Heart left ventricle (tissue), 13 donors: ENCODE results near the gene AGA.

ENCODE experiments used
- POLR2A ChIP-seq, 2 donors: fragments of 450-650 bp; IDR thresholded peaks; one replicate each; pipeline ENCODE4 v1.6.1; 2017; ENCODE audit warnings: antibody characterized with exemption in 2 of 2, mild to moderate bottlenecking in 2 of 2, moderate library complexity in 2 of 2
- TF ChIP-seq, protein P1 (sequence below), 12 donors: fragments of 200-600 bp; sonication (generic) in 4 of 12; IDR thresholded peaks; one replicate each; pipeline versions ENCODE4 v1.5.0 to v1.8.0; 2018 to 2022; ENCODE audit warnings: antibody characterized with exemption in 12 of 12, mild to moderate bottlenecking in 5 of 12
- donor health status: ischemic (EF 13 %, LVEDD 7.1; RV severe dilation, severe dysfunction).
- donor health status: DM: no; HTN: yes; CAD: no.
- donor health status: DM: no; HTN: no; CAD: no.
- donor health status: ischemic (EF 25% LVEDD 6.9; RV normal size, moderate dysfunction).
- donor health status: ischemic (EF 25% LVEDD 5.7; RV mildly dilated, moderate dysfunction).
- donor health status: ischemic (EF 35%, LVEDD 5.7; RV mildly dilated, moderate dysfunction).
- donor health status: nonischemic (EF 11% LVEDD 7.7; RV severe dilation, severe dysfunction).
- donor health status: DM: yes; HTN: yes; CAD: no.
- donor health status: PGD.
- donor health status: ischemic (EF 29% LVEDD 5.4; RV normal size, mild dysfunction).
- donor health status: nonischemic (EF 23%, LVEDD 6.1; RV moderate dilation, normal function).

DNA sequence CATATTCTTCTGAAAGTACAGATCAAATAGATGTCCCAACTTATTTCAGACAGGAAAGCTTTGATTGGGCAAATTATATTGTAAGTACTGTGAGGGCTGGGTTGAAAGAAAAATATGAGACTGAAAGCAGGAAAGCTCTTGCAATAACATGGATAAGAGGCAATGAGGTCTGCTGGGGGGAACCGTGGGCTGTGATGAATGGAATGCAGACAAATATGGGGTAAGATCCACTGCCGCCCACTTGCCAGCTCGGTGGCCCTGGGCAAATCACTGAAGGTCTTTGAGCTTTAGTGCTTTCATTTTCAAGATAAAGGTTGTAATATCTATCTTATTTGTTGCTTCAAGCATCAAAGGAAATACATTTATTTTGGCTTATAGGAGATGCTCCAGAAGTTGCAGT, 51.0 kb downstream of the AGA start:
- TF ChIP-seq, protein P1, sequence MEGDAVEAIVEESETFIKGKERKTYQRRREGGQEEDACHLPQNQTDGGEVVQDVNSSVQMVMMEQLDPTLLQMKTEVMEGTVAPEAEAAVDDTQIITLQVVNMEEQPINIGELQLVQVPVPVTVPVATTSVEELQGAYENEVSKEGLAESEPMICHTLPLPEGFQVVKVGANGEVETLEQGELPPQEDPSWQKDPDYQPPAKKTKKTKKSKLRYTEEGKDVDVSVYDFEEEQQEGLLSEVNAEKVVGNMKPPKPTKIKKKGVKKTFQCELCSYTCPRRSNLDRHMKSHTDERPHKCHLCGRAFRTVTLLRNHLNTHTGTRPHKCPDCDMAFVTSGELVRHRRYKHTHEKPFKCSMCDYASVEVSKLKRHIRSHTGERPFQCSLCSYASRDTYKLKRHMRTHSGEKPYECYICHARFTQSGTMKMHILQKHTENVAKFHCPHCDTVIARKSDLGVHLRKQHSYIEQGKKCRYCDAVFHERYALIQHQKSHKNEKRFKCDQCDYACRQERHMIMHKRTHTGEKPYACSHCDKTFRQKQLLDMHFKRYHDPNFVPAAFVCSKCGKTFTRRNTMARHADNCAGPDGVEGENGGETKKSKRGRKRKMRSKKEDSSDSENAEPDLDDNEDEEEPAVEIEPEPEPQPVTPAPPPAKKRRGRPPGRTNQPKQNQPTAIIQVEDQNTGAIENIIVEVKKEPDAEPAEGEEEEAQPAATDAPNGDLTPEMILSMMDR (IDR thresholded peaks at IDR 0.05): no peak
- TF ChIP-seq POLR2A (IDR thresholded peaks at IDR 0.05): no peak
